GM08714 (cell line): ENCODE results near the gene ABHD2.

ENCODE experiments used
- H3K4me3 ChIP-seq: fragments of 200-500 bp; sonication (Bioruptor generic); 2 replicates; pipeline ENCODE4 v1.5.1; 2014; ENCODE audit warnings: mild to moderate bottlenecking, low read length, inconsistent platforms
- ZNF274 ChIP-seq: IDR thresholded peaks from 2 replicates; pipeline ENCODE4 v1.6.1; 2012; ENCODE audit warnings: mild to moderate bottlenecking, low read depth, low read length

ABHD2 gene

DNA sequence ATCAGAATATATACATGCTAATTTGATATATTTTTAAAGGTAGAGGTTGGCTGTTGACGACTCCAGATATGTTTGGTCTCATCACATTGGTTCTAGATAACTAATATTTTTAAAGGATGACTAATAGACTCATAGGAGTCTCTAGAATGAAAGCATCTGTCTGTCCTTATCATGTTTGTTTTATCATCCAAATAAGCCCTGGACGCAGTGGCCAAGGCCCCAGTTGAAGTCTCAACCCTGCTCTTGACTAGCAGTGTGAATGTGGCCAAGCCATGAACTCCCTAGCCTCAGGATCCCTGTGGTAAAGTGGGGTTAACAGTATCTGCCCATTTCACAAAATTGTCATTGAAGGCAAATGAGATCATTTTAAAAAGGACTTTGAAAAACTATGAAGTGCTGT is 53.6 kb downstream of the ABHD2 start:
- no peak overlapping the region for H3K4me3 ChIP-seq
- no peak for TF ChIP-seq ZNF274

GRCh38 chr15:89142423-89142822 is 54.2 kb downstream of the ABHD2 start:
- TF ChIP-seq ZNF274, result no peak

DNA sequence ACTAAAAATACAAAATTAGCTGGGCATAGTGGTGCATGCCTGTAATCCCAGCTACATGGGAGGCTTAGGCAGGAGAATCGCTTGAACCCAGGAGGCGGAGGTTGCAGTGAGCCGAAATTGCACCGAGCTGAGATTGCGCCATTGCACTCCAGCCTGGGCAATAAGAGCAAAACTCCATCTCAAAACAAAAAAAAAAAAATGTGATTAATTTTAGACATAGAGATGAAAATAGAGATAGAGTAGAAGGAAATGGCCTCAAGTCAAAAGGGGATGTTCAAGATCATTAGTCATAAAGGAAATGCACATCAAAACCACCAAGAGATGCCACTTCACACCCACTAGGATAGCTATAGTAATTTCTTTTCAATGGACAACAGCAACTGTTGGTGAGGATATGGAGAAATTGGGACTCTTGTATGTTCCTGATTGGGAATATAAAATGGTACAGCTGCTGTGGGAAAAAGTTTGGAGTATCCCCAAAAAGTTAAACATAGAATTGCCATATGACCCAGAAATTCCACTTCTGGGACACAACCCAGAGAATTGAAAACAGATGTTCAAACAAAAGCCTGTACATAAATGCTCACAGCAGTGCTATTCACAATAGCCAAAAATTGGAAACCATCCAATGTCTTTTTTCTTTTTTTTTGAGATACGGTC is 55.4 kb downstream of the ABHD2 start:
- H3K4me3 ChIP-seq, result no peak overlapping the region

More at GRCh38 chr15:89142423-89142822, 54.2 kb downstream of the ABHD2 start:
- no peak overlapping the region for H3K4me3 ChIP-seq

DNA sequence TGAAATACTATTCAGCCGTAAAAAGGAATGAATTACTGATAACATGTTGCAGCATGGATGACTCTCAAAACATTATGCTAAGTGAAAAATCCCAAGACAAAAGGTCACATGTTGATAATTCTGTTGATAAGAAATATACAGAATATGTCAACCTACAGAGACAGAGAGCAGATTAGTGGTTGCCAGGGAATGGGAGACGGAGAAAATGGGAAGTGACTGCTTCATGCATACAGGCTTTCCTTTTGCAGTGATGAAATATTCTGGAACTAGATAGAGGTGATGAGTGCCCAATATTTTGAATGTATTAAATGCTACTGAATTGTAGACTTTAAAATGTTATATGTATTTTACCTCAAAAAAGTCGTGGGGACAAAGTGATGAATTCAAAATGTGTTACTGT is 56.2 kb downstream of the ABHD2 start:
- no peak for TF ChIP-seq ZNF274
- H3K4me3 ChIP-seq, result no peak overlapping the region

More for the DNA sequence above, 55.4 kb downstream of the ABHD2 start:
- no peak for TF ChIP-seq ZNF274

DNA sequence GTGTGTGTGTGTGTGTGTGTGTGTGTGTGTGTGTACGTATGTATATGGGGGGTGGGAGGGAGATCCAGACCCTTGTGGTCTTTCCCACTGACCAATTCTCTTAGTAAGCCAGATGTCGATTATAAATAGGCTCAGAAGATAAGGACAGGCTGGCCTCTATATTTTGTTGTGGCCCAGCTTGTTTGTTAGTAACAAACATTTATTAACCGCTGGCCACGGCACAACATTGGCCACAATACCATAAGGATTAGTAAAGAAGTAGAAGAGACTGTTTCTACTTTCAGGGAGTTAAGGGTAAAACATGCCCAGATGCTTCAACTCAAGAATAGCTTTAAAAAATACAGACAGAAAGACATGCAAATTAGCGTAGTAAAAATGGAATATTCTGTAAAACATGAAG is 58.1 kb downstream of the ABHD2 start:
- H3K4me3 ChIP-seq, result no peak overlapping the region
- TF ChIP-seq ZNF274, result no peak

GRCh38 chr15:89148126-89148525 is 59.9 kb downstream of the ABHD2 start:
- no peak overlapping the region for H3K4me3 ChIP-seq
- TF ChIP-seq ZNF274, result no peak

GRCh38 chr15:89149501-89150101 is 61.3 kb downstream of the ABHD2 start:
- TF ChIP-seq ZNF274, result no peak
- H3K4me3 ChIP-seq, result no peak overlapping the region

- no peak overlapping the region for H3K4me3 ChIP-seq
- TF ChIP-seq ZNF274, result no peak
These were observed 62.0 kb downstream of the ABHD2 start for GRCh38 chr15:89150287-89150686.

DNA sequence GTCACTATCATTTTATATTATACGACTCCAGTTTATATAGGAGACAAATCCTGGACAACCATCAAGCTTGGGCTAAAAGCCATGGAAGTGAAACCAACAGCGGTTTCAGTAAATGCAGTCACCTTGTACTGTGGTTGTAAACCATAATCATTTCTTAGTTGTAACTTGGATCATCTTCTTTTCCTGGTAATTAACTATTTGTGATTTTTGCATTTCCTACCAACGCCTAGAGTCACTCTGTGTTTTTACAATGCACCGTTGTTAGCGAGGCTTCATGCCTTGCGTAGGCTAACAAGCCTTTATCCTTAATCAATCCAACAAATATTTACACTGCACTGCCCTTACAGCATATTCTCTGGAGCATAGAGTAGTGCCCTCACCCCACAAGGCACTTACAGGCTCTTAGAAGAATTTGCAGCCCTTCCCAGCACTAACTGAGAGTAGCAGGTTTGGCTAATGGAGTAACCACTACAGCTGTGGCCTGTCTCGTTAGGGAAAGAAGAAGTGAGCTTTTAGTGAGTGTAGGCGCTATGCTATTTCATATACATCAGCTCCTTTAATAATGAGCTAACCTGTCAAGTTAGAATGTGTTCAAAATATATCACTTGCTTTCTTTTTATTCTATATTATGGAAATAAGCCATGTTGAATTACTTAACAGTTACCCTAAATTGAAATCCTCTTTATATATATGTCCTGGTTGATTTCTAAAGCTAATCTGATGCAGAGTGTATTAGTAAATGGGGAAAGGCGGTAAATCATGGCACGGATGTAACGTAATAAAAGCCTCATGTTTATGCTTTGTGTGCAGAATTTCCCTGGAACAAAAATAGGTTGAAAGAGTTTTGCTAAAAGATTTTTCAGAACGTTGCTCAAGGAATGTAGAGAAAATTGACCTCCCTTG is 62.8 kb downstream of the ABHD2 start:
- TF ChIP-seq ZNF274, result no peak
- no peak overlapping the region for H3K4me3 ChIP-seq

- no peak overlapping the region for H3K4me3 ChIP-seq
- TF ChIP-seq ZNF274, result no peak
These were observed 66.9 kb downstream of the ABHD2 start for GRCh38 chr15:89155122-89155521.

DNA sequence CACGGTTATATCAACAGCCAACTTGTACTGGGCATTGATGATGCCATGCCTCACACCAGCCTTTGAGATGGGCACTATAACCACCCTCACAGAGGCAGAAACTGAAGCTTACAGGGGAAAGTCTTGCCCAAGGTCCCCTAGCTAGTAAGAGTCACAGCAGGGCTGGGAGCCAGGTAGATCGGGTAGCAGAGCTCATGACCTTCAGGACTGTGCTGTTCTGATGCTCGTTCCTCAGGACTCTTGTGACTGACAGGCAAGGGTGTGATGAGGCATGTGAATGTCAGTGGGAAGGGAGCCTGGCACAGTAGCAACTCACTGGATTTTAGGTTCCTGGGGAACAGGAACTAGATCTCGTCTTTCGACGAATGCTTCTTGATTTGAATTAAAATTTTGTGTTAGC is 67.4 kb downstream of the ABHD2 start:
- no peak for TF ChIP-seq ZNF274
- no peak overlapping the region for H3K4me3 ChIP-seq

DNA sequence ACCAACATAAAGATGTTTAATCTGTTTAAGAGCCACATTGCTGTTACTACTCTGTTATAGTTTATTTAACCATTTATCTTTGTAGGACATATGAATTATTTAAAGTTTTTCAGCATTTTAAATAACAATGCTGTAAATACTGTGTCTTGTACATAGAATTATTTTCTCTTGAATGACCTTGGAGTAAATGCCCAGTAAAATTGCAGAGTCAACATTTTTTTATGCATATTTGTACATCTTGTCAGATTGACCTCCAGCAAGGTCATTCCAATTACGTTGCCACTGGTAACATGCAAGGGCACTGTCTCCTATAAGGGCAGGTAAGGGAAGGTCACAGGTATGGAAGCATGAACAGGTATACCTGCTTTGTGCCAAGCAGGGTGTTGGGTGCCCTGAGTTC is 68.8 kb downstream of the ABHD2 start:
- no peak for TF ChIP-seq ZNF274
- H3K4me3 ChIP-seq, result no peak overlapping the region

- H3K4me3 ChIP-seq, result no peak overlapping the region
- no peak for TF ChIP-seq ZNF274
These were observed 69.8 kb downstream of the ABHD2 start for GRCh38 chr15:89157918-89158564.

GRCh38 chr15:89161666-89162065 is 73.4 kb downstream of the ABHD2 start:
- TF ChIP-seq ZNF274, result no peak
- no peak overlapping the region for H3K4me3 ChIP-seq

- H3K4me3 ChIP-seq, result no peak overlapping the region
- TF ChIP-seq ZNF274, result no peak
These were observed 75.2 kb downstream of the ABHD2 start for GRCh38 chr15:89163271-89164055.
